Urinary bladder (tissue), 4 donors: ENCODE results near the gene AP1S3. TPM values are rescaled to one million over a fixed set of nuclear protein-coding genes. Genes with fewer than 3 reads are reported as not detected.

Experiments used
- DNase-seq: peaks from one replicate; pipeline ENCODE4 v3.0.0-alpha.2; 2015; ENCODE audit errors: extremely low spot score
- H3K27ac ChIP-seq: one replicate; pipeline ENCODE4 v1.5.1; 2013; ENCODE audit warnings: low read depth, mild to moderate bottlenecking, moderate library complexity
- H3K36me3 ChIP-seq: one replicate; pipeline ENCODE4 v1.6.1; 2013; ENCODE audit warnings: mild to moderate bottlenecking, moderate library complexity; ENCODE audit not compliant: insufficient read depth
- H3K4me1 ChIP-seq: one replicate; pipeline ENCODE4 v1.6.1; 2013; ENCODE audit warnings: mild to moderate bottlenecking, moderate library complexity; ENCODE audit not compliant: insufficient read depth
- H3K4me3 ChIP-seq: one replicate; pipeline ENCODE4 v1.5.1; 2013; ENCODE audit warnings: low read depth, low read length
- WGBS: extraction: QIAGEN DNeasy Blood & Tissue Kit; methylation state at CpG from one replicate; pipeline ENCODE4 v1.1.7; 2013; 5-methylcytosine and 5-hydroxymethylcytosine counted together
- polyA plus RNA-seq: library from polyadenylated mRNA; stranded (reverse); fragments of 200-250 nt; gene quantifications from one replicate; pipeline ENCODE4 v1.2.3, GENCODE V29; 2013
- total RNA-seq: library from RNA; depleted of rRNA; stranded (reverse); fragments of >200 nt; gene quantifications from one replicate; pipeline ENCODE4 v1.2.3, GENCODE V29; 2014
- donor health status: healthy with polysubstance abuse.
- donor health status: healthy.

AP1S3 gene
- total and polyA plus RNA-seq, 2 donors = 2.1 to 10.0 TPM

DNA sequence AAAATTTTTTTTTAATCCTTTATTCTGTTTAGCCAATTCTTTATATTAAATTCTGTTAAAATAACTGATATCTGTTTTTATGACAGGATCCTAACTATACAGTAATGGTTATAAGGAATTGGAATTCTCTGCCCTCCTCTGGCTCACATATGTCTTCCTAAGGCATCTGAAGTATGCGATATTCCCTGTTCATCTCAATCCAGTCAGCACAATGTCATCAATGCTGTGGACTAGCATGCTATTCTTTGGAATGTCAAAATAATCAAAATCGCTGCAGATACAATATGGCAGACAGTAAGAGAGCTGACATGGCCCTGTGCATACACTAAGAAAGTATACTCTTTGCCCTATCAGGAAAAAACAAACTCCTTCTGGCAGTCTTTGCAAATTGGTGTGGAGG lies 107.6 kb downstream of the AP1S3 start:
- WGBS = 98% methylated on average over 2 of the region's 2 CpGs

DNA sequence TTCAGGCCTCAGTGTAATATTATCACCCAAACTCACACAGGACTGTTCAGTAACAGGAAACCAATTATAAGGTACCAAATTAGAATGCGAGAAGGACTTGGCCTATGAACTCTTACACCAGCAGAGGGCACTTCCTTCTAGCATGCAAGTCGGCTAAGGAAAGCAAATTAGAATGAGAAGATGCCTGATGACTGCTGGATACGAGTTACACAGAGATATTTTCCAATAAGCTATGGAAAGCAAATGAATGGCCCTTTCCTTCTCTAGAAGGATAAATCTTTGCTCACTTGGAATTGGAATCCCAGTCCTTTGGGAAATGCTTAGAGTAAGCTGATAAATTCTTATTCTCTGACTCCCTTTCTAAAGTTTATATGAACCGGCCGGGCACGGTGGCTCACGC lies 109.8 kb downstream of the AP1S3 start:
- no peak for DNase-seq
- Histone ChIP-seq H3K36me3 (no peaks in the 10 kb centered on the region), H3K4me1 (no peaks in the 10 kb centered on the region), H3K27ac (no peak overlapping the region), H3K4me3 (no peak overlapping the region)
- 46% methylated on average over 7 of the region's 7 CpGs for WGBS

More for the DNA sequence above, 107.6 kb downstream of the AP1S3 start:
- no peak overlapping the region for H3K27ac ChIP-seq
- no peaks in the 10 kb centered on the region for H3K4me1 ChIP-seq
- no peak for DNase-seq
- H3K4me3 ChIP-seq = no peak overlapping the region
- H3K36me3 ChIP-seq = no peaks in the 10 kb centered on the region

DNA sequence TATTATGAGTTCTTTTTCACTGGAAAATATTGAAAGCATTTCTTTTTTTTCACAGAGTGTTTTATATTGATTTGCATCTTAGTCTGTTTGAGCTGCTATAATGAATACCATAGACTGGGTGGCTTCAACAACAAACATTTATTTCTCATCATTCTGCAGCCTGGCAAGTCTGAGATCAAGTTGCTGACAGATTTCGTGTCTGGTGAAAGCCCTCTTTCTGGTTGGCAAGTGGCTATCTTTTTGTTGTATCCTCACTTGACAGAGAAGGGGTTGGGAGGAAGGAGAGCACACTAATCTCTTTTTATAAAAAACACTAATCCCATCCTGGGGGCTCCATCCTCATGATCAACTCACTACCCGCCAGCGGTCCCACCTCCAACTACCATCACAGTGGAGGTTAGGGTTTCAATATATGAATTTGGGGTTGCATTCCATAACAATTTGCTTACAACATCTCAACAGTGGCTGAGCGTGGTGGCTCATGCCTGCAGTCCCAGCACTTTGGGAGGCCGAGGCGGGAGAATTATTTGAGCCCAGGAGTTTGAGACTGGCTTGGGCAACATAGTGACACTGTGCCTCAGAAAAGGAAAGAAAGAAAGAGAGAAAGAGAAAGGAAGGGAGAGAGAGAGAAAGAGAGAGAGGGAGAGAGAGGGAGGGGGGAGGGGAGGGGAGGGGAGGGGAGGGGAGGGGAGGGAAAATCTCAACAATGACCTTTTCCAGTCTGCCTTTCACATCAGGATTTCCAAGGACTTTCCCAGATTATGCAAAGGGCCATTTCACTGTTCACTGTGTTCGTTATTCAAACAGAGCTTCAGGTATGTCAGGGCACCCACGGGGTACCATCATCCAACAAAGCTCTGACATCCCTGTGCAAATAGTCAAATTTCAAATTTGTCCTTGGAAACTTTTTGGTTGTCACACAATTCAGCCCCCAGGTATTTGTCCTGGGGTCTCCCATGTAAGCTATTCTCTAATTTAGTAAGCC lies 111.1 kb downstream of the AP1S3 start:
- 93% methylated on average over 8 of the region's 8 CpGs for WGBS
- DNase-seq = no peak
- Histone ChIP-seq H3K27ac (no peak overlapping the region), H3K4me1 (no peaks in the 10 kb centered on the region), H3K36me3 (no peaks in the 10 kb centered on the region), H3K4me3 (no peak overlapping the region)

DNA sequence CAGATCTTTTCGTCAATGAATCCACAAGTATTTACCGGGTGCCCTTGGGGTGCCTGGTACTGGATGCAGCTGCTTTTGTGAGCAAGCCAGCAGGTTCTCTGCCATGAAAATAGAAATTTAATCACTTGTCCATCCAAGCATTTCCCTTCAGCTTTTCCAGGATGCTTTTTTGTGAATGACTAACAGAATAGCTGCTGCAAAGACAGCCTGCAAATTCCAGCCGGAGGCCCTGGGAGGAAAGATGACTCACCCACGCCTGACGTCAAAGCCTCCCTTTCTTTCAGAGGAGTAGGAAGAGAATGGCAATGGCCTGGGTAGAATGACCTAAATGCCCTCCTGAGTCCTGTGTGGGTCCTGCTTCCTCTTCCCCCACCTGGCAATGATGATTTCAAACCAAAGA lies 111.9 kb downstream of the AP1S3 start:
- 9% methylated on average over 5 of the region's 5 CpGs for WGBS
- peak; percentile 67 for DNase-seq
- no peak overlapping the region for H3K4me3 ChIP-seq
- H3K36me3 ChIP-seq = no peaks in the 10 kb centered on the region
- H3K4me1 ChIP-seq = no peaks in the 10 kb centered on the region
- no peak overlapping the region for H3K27ac ChIP-seq

DNA sequence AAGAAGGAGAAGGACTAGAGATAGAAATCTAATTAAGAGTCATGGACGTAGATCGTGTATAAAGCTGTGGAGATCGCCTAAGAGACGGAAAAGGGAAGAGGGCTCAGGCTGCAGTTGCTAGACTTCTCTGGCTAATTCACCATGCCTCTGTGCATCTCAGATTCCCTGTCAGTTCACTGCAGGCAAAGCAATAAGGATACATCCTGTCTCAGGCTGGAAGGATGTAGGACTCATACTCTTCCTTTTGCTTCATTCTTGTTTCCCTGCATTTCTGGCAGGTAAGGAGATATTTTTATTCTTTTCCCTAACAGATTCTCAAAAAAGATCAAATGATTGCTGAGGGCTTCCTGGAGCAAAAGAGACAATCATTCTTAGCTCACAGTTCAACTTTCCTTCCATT lies 112.5 kb downstream of the AP1S3 start:
- Histone ChIP-seq H3K4me1 (no peaks in the 10 kb centered on the region), H3K36me3 (no peaks in the 10 kb centered on the region), H3K27ac (no peak overlapping the region), H3K4me3 (no peak overlapping the region)
- 78% methylated on average over 4 of the region's 4 CpGs for WGBS
- DNase-seq = no peak

DNA sequence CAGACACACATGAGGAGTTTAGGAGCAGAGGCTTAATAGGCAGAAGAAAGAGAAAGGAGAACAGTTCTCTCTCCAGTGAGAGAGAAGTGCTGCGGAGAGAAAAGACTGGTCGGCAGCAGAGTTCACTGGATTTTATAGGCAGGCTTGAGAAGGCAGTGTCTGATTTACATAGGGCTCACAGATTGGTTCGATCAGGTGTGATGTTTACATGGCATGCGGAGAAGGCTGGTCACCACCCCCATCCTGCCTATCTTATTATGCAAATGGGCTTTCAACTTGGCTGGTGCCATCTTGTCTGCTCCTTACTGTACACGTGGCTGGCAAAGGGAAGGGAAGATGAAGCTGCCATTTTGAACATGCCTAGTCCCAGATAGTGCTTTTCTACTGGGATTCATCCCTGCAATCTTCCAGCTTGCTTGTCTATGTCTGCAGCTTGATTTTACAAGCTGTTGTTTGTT lies 113.4 kb downstream of the AP1S3 start:
- 82% methylated on average over 5 of the region's 5 CpGs for WGBS
- DNase-seq = no peak
- H3K36me3 ChIP-seq = no peaks in the 10 kb centered on the region
- no peak overlapping the region for H3K4me3 ChIP-seq
- H3K27ac ChIP-seq = no peak overlapping the region
- no peaks in the 10 kb centered on the region for H3K4me1 ChIP-seq

DNA sequence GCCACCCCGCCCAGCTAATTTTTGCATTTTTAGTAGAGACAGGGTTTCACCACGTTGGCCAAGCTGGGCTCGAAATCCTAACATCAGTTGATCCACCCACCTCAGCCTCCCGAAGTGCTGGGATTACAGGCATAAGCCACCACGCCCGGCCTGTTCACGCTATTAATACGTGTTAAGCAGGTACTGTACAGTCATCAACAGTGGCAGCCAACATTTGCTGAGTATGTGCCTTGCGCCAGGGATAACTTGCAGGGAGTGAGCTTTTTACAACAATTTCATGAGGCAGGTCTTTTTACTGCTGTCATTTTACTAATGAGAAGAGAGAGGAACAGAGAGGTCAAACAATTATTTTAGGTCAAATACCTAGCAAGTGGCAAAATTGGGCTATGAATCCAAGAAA lies 115.2 kb downstream of the AP1S3 start:
- DNase-seq = no peak
- WGBS = 95% methylated on average over 9 of the region's 9 CpGs
- Histone ChIP-seq H3K4me1 (no peaks in the 10 kb centered on the region), H3K36me3 (no peaks in the 10 kb centered on the region), H3K4me3 (no peak overlapping the region), H3K27ac (no peak overlapping the region)

DNA sequence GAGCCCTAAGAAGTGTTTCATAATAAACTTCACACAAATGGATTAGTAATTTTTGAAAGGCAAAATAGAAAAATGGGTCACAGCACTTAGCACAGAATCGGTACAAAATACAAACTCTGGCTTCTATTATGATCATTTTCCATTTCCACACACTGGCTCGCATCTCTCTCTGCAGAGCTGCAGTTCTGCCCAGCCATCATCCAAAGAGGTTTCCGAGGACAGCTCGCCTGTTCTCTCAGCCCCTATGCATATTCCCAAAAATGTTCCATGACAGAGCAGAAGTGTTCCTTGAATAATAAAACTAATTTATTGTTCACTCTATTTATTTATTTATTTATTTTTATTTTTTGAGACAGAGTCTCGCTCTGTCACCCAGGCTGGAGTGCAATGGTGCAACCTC lies 115.6 kb downstream of the AP1S3 start:
- DNase-seq = no peak
- Histone ChIP-seq H3K4me3 (no peak overlapping the region), H3K27ac (no peak overlapping the region), H3K4me1 (no peaks in the 10 kb centered on the region), H3K36me3 (no peaks in the 10 kb centered on the region)
- 91% methylated on average over 5 of the region's 5 CpGs for WGBS

DNA sequence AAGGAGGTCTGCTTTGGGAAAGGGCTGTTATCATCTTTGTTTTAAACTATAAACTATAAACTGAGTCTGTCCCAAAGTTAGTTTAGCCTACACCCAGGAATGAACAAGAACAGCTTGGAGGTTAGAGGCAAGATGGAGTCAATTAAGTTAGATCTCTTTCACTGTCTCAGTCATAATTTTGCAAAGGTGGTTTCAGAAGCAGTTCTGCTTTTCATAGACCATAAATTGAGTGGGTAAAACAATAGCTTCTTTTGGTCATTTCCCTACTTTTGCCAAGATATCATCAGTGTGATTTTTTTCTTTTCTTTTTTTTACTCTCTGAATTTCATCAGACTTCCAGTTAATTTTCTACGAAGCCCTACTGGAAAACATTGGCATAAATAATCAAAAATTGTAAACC lies 117.0 kb downstream of the AP1S3 start:
- no peak overlapping the region for H3K4me3 ChIP-seq
- H3K36me3 ChIP-seq = no peaks in the 10 kb centered on the region
- WGBS = 73% methylated on average over 1 of the region's 1 CpG
- H3K27ac ChIP-seq = no peak overlapping the region
- DNase-seq = no peak
- H3K4me1 ChIP-seq = no peaks in the 10 kb centered on the region

DNA sequence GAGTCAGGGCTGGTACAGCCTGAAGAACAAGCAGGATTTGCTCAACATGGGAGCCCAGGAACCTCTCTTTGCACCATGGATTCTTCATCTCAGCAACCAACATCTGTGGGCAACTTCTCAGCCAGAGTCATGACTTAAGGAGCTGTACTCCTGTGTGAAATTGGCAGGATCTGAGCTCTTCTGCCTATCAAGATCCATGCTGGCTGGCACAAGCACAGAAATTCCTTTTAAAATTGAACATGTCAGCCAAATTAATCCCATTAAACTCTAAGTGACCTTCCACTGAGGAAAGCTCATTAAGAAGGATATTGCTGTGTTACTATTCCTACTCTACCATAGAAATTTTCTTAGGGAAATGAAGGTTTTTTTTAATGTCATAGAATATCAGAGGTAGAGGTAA lies 124.7 kb downstream of the AP1S3 start:
- H3K27ac ChIP-seq = no peak overlapping the region
- H3K4me1 ChIP-seq = no peaks in the 10 kb centered on the region
- DNase-seq = no peak
- H3K36me3 ChIP-seq = no peaks in the 10 kb centered on the region
- no peak overlapping the region for H3K4me3 ChIP-seq

DNA sequence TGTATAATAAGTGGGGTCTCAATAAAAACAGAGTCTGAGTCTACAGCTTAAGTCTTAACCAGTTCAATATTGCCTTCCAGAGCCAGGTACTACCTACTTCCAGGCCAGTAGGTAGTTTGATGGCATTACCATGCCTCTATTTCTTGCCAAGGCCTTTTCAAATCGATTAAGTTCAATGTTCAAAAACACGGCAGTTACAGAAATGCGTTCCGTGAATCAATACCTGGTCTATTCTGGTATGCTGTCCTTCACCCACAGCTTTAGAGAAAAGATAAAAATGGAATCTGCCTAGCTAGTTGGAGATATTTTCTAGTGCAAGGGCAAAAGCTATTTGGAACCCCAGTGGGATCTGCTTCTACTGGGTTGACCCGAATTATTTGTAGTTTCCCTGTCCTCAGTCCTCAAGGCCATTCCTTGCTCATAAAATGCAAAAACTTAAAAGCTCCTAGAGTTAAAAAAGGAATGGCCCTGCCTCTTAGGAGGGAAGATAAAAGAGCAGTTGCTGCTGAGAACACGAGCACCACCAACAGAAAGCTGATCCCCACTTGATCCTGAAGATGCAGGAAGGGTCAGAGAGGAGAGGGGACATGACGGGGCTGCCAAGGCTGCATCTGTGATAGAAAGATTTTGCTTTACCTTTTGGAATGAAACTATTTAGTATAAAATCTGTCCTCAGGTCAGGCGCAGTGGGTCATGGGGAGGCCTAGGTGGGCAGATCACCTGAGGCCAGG lies 125.6 kb downstream of the AP1S3 start:
- no peaks in the 10 kb centered on the region for H3K36me3 ChIP-seq
- DNase-seq = no peak
- no peak overlapping the region for H3K27ac ChIP-seq
- H3K4me1 ChIP-seq = no peaks in the 10 kb centered on the region
- no peak overlapping the region for H3K4me3 ChIP-seq
- 92% methylated on average over 8 of the region's 8 CpGs for WGBS
